Measurements from ENCODE around the gene GUCY1A2.
"Not testable (repeated sequence)": the region's sequence is repeated elsewhere in the genome, so short reads cannot be mapped to it uniquely, and the experiment has no call there.

The GUCY1A2 gene

GRCh38 chr11:106914409-106914808, 103.9 kb downstream of the GUCY1A2 start:
- H3K36me3 ChIP-seq (ENCODE audit: control insufficient read depth, insufficient read depth, low read length), result no peaks in the 10 kb centered on the region
- DNase-seq (ENCODE audit: extremely low read depth, insufficient read length), result no peak
- H3K4me3 ChIP-seq (replicated peaks; ENCODE audit: low read depth, low read length), result no peak overlapping the region
- H3K27me3 ChIP-seq (replicated peaks; ENCODE audit: control insufficient read depth, insufficient read depth, low read length), result no peaks in the 10 kb centered on the region
- TF ChIP-seq CTCF (IDR thresholded peaks at IDR 0.05; ENCODE audit: insufficient read depth, low read length, poor library complexity, severe bottlenecking), result no peak

DNA sequence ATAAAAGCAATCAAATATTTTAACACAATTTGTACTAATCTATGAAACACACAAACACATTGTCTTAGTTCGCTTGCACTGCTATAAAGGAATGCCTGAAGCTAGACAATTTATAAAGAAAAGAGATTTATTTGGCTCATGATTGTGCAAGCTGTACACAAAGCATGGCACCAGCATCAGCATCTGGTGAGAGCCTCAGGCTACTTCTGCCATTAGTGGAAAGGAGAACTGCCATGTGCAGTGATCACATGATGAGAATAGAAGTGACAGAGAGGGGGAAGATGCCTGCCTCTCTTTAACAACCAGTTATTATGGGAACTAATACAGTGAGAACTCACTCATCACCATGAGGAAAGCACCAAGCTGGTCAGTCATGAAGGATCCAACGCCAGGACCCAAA, 105.1 kb downstream of the GUCY1A2 start:
- H3K4me3 ChIP-seq (replicated peaks; ENCODE audit: low read depth, low read length), result no peak overlapping the region
- no peaks in the 10 kb centered on the region for H3K36me3 ChIP-seq (ENCODE audit: control insufficient read depth, insufficient read depth, low read length)
- DNase-seq (ENCODE audit: extremely low read depth, insufficient read length), result no peak
- no peak for TF ChIP-seq CTCF (IDR thresholded peaks at IDR 0.05; ENCODE audit: insufficient read depth, low read length, poor library complexity, severe bottlenecking)
- no peaks in the 10 kb centered on the region for H3K27me3 ChIP-seq (replicated peaks; ENCODE audit: control insufficient read depth, insufficient read depth, low read length)

GRCh38 chr11:106904826-106905225, 113.5 kb downstream of the GUCY1A2 start:
- no peak for TF ChIP-seq CTCF (IDR thresholded peaks at IDR 0.05; ENCODE audit: insufficient read depth, low read length, poor library complexity, severe bottlenecking)
- H3K36me3 ChIP-seq (ENCODE audit: control insufficient read depth, insufficient read depth, low read length), result no peaks in the 10 kb centered on the region
- no peak for DNase-seq (ENCODE audit: extremely low read depth, insufficient read length)

DNA sequence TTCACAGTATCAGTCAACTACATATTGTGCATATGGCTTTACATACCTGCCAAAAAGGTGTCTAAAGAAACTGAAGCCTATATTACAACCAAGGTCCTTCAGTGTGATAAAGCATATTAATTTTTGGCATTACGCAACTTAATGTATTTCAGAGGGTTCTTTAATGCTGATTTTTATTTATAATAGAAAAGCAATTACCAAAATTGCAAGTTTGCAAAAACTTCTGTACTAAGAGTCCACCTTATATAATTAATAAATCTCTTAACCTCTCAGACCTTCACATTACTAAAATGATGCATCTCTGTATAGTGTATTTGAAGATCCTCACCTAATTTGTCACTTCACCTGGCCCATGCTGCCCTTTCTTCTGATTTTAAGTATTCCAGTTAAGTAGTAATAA, 128.6 kb downstream of the GUCY1A2 start:
- Histone ChIP-seq H3K36me3 (ENCODE audit: control insufficient read depth, insufficient read depth, low read length) (no peaks in the 10 kb centered on the region), H3K27me3 (replicated peaks; ENCODE audit: control insufficient read depth, insufficient read depth, low read length) (no peaks in the 10 kb centered on the region), H3K4me3 (replicated peaks; ENCODE audit: low read depth, low read length) (no peak overlapping the region)
- no peak for DNase-seq (ENCODE audit: extremely low read depth, insufficient read length)
- TF ChIP-seq CTCF (IDR thresholded peaks at IDR 0.05; ENCODE audit: insufficient read depth, low read length, poor library complexity, severe bottlenecking), result no peak

More at GRCh38 chr11:106904826-106905225, 113.5 kb downstream of the GUCY1A2 start:
- Histone ChIP-seq H3K27me3 (replicated peaks; ENCODE audit: control insufficient read depth, insufficient read depth, low read length) (no peaks in the 10 kb centered on the region), H3K4me3 (replicated peaks; ENCODE audit: low read depth, low read length) (no peak overlapping the region)

DNA sequence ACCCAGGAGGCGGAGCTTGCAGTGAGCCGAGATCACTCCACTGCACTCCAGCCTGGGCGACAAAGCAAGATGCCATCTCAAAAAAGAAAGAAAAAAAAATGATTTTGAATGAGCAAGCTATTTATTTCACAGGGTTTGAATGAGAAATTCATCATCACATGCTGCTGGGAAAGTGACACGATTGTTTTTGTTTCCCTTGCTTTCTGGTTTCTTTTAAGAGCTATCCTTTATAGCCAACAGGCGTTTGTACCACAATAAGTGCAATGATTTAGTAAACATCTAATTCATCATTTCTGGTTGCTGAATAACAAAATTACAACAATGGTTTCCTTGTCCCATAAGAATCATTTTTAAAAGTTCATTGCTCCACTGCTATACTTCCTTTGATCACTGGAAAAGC, 129.9 kb downstream of the GUCY1A2 start:
- Histone ChIP-seq H3K27me3 (replicated peaks; ENCODE audit: control insufficient read depth, insufficient read depth, low read length) (no peaks in the 10 kb centered on the region), H3K4me3 (replicated peaks; ENCODE audit: low read depth, low read length) (no peak overlapping the region), H3K36me3 (ENCODE audit: control insufficient read depth, insufficient read depth, low read length) (no peaks in the 10 kb centered on the region)
- TF ChIP-seq CTCF (IDR thresholded peaks at IDR 0.05; ENCODE audit: insufficient read depth, low read length, poor library complexity, severe bottlenecking), result no peak
- no peak for DNase-seq (ENCODE audit: extremely low read depth, insufficient read length)

DNA sequence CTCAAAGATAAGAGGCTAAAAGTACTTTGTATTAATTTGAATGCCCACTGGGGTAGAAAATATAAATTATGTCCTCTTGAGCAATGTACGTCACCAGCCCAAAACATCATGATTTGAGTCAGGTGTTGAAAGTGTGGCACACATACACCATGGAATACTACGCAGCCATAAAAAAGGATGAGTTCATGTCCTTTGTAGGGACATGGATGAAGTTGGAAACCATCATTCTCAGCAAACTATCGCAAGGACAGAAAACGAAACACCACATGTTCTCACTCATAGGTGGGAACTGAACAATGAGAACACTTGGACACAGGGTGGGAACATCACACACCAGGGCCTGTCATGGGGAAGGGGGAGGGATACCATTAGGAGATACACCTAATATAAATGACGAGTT, 134.6 kb downstream of the GUCY1A2 start:
- DNase-seq (ENCODE audit: extremely low read depth, insufficient read length); H3K27me3 ChIP-seq (replicated peaks; ENCODE audit: control insufficient read depth, insufficient read depth, low read length); H3K4me3 ChIP-seq (replicated peaks; ENCODE audit: low read depth, low read length); H3K36me3 ChIP-seq (ENCODE audit: control insufficient read depth, insufficient read depth, low read length): not testable (repeated sequence)
